H1 (cell line): Measurements from ENCODE around the gene SPC25. TPM values are rescaled to one million over a fixed set of nuclear protein-coding genes. Genes with fewer than 3 reads are reported as not detected.

Experiments
- CTCF ChIA-PET: fragments of 300-600 bp; sonication (Branson Sonifier 250); formaldehyde crosslinking; loops from one replicate; lab custom pipeline; 2021; ENCODE audit not compliant: partially characterized antibody; lab: Charles Lee
- POLR2A ChIA-PET: fragments of 300-600 bp; sonication (Branson Sonifier 250); formaldehyde crosslinking; loops from one replicate; lab custom pipeline; 2021; ENCODE audit warnings: inconsistent platforms; ENCODE audit not compliant: partially characterized antibody; lab: Charles Lee
- DNase-seq, 2 experiments: peaks; one replicate each; pipeline versions ENCODE4 v3.0.0 to v3.0.0-alpha.2; 2010 to 2022; ENCODE audit warnings: low spot score in 2 of 2, low read depth in 1 of 2, mixed read lengths in 1 of 2
- FAIRE-seq: peaks from 2 replicates; lab custom pipeline; 2011; peaks lifted over from hg19 to GRCh38; lab: Jason Lieb, UNC
- H2AFZ ChIP-seq: 2 replicates; pipeline ENCODE4 v1.8.1; 2012; ENCODE audit warnings: low read length, inconsistent platforms
- H2AK5ac ChIP-seq: 2 replicates; pipeline ENCODE4 v1.6.1; 2013; ENCODE audit warnings: low read depth, low read length
- H2BK120ac ChIP-seq: replicated peaks from 2 replicates; pipeline ENCODE3; 2013; ENCODE audit warnings: low read depth, low read length, inconsistent platforms
- H2BK12ac ChIP-seq: 2 replicates; pipeline ENCODE4 v1.6.1; 2013; ENCODE audit warnings: low read depth, low read length
- H2BK15ac ChIP-seq: 2 replicates; pipeline ENCODE4 v1.6.1; 2013; ENCODE audit warnings: low read length
- H2BK20ac ChIP-seq: 2 replicates; pipeline ENCODE4 v1.6.1; 2013; ENCODE audit warnings: low read length
- H2BK5ac ChIP-seq: 2 replicates; pipeline ENCODE4 v1.6.1; 2013; ENCODE audit warnings: low read depth, low read length
- H3K14ac ChIP-seq: 2 replicates; pipeline ENCODE4 v1.6.1; 2013; ENCODE audit warnings: inconsistent platforms; ENCODE audit not compliant: insufficient read length
- H3K18ac ChIP-seq: 2 replicates; pipeline ENCODE4 v1.6.1; 2013; ENCODE audit warnings: low read length; ENCODE audit errors: extremely low read depth
- H3K23ac ChIP-seq: 2 replicates; pipeline ENCODE4 v1.6.1; 2013; ENCODE audit warnings: inconsistent platforms; ENCODE audit not compliant: insufficient read length
- H3K23me2 ChIP-seq: 2 replicates; pipeline ENCODE4 v1.6.1; 2013; ENCODE audit warnings: low read depth, low read length
- H3K27ac ChIP-seq: 2 replicates; pipeline ENCODE4 v1.6.1; 2011; ENCODE audit warnings: low read depth, low read length, inconsistent platforms
- H3K27me3 ChIP-seq, 4 experiments: replicated peaks in 1 of 4; 1 replicate in 1 of 4; 2 replicates in 3 of 4; pipeline versions ENCODE4 v1.6.1 to v1.8.1; 2011 to 2013; ENCODE audit warnings: low read length in 3 of 4, mild to moderate bottlenecking in 3 of 4, inconsistent platforms in 2 of 4, mixed read lengths in 2 of 4, moderate library complexity in 1 of 4; ENCODE audit not compliant: control insufficient read depth in 3 of 4, insufficient read depth in 3 of 4; ENCODE audit errors: extremely low read depth in 1 of 4
- H3K36me3 ChIP-seq, 4 experiments: 2 replicates each; pipeline versions ENCODE4 v1.6.1 to v1.8.1; 2011 to 2013; ENCODE audit warnings: mild to moderate bottlenecking in 4 of 4, low read length in 3 of 4, moderate library complexity in 2 of 4, control low read depth in 1 of 4, inconsistent platforms in 1 of 4; ENCODE audit not compliant: insufficient read depth in 4 of 4, control insufficient read depth in 2 of 4
- H3K4ac ChIP-seq: replicated peaks from 2 replicates; pipeline ENCODE3; 2013; ENCODE audit warnings: low read length, low read depth, mixed read lengths, inconsistent platforms; ENCODE audit not compliant: insufficient read length
- H3K4me1 ChIP-seq, 4 experiments: replicated peaks in 1 of 4; 1 replicate in 1 of 4; 2 replicates in 3 of 4; pipeline versions ENCODE4 v1.6.1 to v1.8.1; 2011 to 2013; ENCODE audit warnings: low read length in 3 of 4, inconsistent platforms in 2 of 4, mixed read lengths in 1 of 4; ENCODE audit not compliant: insufficient read depth in 4 of 4, control insufficient read depth in 3 of 4
- H3K4me2 ChIP-seq, 2 experiments: 2 replicates each; pipeline versions ENCODE4 v1.6.1 to v1.8.1; 2011 to 2013; ENCODE audit warnings: low read depth in 2 of 2, low read length in 2 of 2, control low read depth in 1 of 2, inconsistent platforms in 1 of 2, mild to moderate bottlenecking in 1 of 2; ENCODE audit not compliant: insufficient read depth in 1 of 2
- H3K4me3 ChIP-seq, 4 experiments: fragments of 200-600, 300-600 bp in 1 of 4; sonication (generic), shearing (Covaris generic), sonication (Bioruptor Twin) in 1 of 4; 2 replicates each; pipeline versions ENCODE4 v1.5.1 to v1.8.1; 2011 to 2016; ENCODE audit warnings: low read length in 4 of 4, low read depth in 3 of 4, control low read depth in 2 of 4, inconsistent platforms in 2 of 4, mild to moderate bottlenecking in 2 of 4, mixed read lengths in 1 of 4, moderate library complexity in 1 of 4; ENCODE audit not compliant: insufficient read depth in 2 of 4; ENCODE audit errors: extremely low read depth in 1 of 4
- H3K56ac ChIP-seq: replicated peaks from 2 replicates; pipeline ENCODE3; 2013; ENCODE audit warnings: low read depth, mild to moderate bottlenecking, mixed read lengths, low read length, inconsistent platforms; ENCODE audit not compliant: insufficient read length
- H3K79me1 ChIP-seq: 2 replicates; pipeline ENCODE4 v1.6.1; 2013; ENCODE audit warnings: low read depth, low read length, control low read depth
- H3K79me2 ChIP-seq, 2 experiments: 2 replicates each; pipeline versions ENCODE4 v1.6.1 to v1.8.1; 2012 to 2013; ENCODE audit warnings: low read length in 2 of 2, mild to moderate bottlenecking in 2 of 2, inconsistent platforms in 1 of 2; ENCODE audit not compliant: insufficient read depth in 2 of 2, control insufficient read depth in 1 of 2
- H3K9ac ChIP-seq, 4 experiments: replicated peaks in 1 of 4; 1 replicate in 1 of 4; 2 replicates in 3 of 4; pipeline versions ENCODE4 v1.6.1 to v1.8.1; 2011 to 2013; ENCODE audit warnings: low read depth in 3 of 4, low read length in 3 of 4, control low read depth in 2 of 4, mild to moderate bottlenecking in 2 of 4, moderate library complexity in 2 of 4, inconsistent platforms in 1 of 4; ENCODE audit errors: extremely low read depth in 1 of 4
- H3K9me3 ChIP-seq, 2 experiments: 2 replicates each; pipeline versions ENCODE4 v1.6.1 to v1.8.1; 2012 to 2013; ENCODE audit warnings: mild to moderate bottlenecking in 2 of 2, moderate library complexity in 2 of 2, control low read depth in 1 of 2, inconsistent platforms in 1 of 2, low read depth in 1 of 2, low read length in 1 of 2, mixed read lengths in 1 of 2; ENCODE audit not compliant: insufficient read depth in 2 of 2
- H4K20me1 ChIP-seq, 2 experiments: replicated peaks in 1 of 2; 2 replicates each; pipeline versions ENCODE3 to v1.8.1; 2011 to 2013; ENCODE audit warnings: inconsistent platforms in 2 of 2, low read length in 2 of 2, mild to moderate bottlenecking in 1 of 2; ENCODE audit not compliant: insufficient read depth in 2 of 2, control insufficient read depth in 1 of 2
- H4K5ac ChIP-seq: 2 replicates; pipeline ENCODE4 v1.6.1; 2013; ENCODE audit warnings: low read length, low read depth, mixed read lengths, inconsistent platforms; ENCODE audit not compliant: insufficient read length
- H4K8ac ChIP-seq: 2 replicates; pipeline ENCODE4 v1.8.0; 2013; ENCODE audit warnings: mild to moderate bottlenecking, moderate library complexity, low read length, inconsistent platforms; ENCODE audit not compliant: insufficient read depth; ENCODE audit errors: extremely low read depth
- H4K91ac ChIP-seq: replicated peaks from 2 replicates; pipeline ENCODE3; 2013; ENCODE audit warnings: low read length, mixed read lengths, inconsistent platforms; ENCODE audit not compliant: insufficient read length
- BCL11A ChIP-seq, 2 experiments: IDR thresholded peaks; one replicate each; pipeline ENCODE4 v1.6.1; 2011; ENCODE audit warnings: low read depth in 2 of 2, low read length in 2 of 2, mild to moderate bottlenecking in 2 of 2
- CREB1 ChIP-seq: IDR thresholded peaks from 2 replicates; pipeline ENCODE4 v1.6.1; 2012; ENCODE audit warnings: inconsistent platforms
- GTF2F1 ChIP-seq: IDR thresholded peaks from 2 replicates; pipeline ENCODE4 v1.6.1; 2012; ENCODE audit warnings: low read depth, low read length, improper control_type of control experiment, borderline replicate concordance
- JUN ChIP-seq: IDR thresholded peaks from 2 replicates; pipeline ENCODE4 v1.6.1; 2011; ENCODE audit warnings: low read depth, mild to moderate bottlenecking, improper control_type of control experiment, low read length
- KDM5A ChIP-seq: fragments of 200-600 bp; IDR thresholded peaks from 2 replicates; pipeline ENCODE4 v1.7.1; 2012; ENCODE audit warnings: mild to moderate bottlenecking, low read length, inconsistent platforms, mixed read lengths
- NANOG ChIP-seq: IDR thresholded peaks from 2 replicates; pipeline ENCODE4 v1.6.1; 2011; ENCODE audit warnings: low read length, low read depth, mild to moderate bottlenecking, inconsistent platforms; ENCODE audit not compliant: insufficient read depth, poor library complexity, severe bottlenecking
- RBBP5 ChIP-seq: IDR thresholded peaks from 2 replicates; pipeline ENCODE4 v1.7.1; 2012; ENCODE audit warnings: low read depth, mild to moderate bottlenecking, inconsistent platforms, low read length, moderate library complexity, borderline replicate concordance
- WGBS, 2 experiments: shearing (Covaris generic) in 1 of 2; methylation state at CpG; one replicate each; pipeline versions ENCODE4 v1.1.6 to v1.1.7; 2013 to 2015; ENCODE audit warnings: low lambda C conversion rate in 2 of 2, mixed read lengths in 2 of 2, inconsistent platforms in 1 of 2, low coverage in 1 of 2, missing lambda C conversion rate in 1 of 2; ENCODE audit not compliant: insufficient replicate concordance in 2 of 2, insufficient coverage in 1 of 2, insufficient read length in 1 of 2; ENCODE audit errors: extremely low coverage in 1 of 2, missing lambda C conversion rate in 1 of 2; 5-methylcytosine and 5-hydroxymethylcytosine counted together
- polyA plus RNA-seq, 7 experiments: library from polyadenylated mRNA; depleted of rRNA in 3 of 7; stranded (reverse) in 5 of 7; unstranded in 2 of 7; fragments of >200 nt in 5 of 7; fragments of 200-250 nt in 2 of 7; gene quantifications; 1 replicate in 5 of 7; 2 replicates in 1 of 7; 4 replicates in 1 of 7; pipeline versions ENCODE4 v1.2.1 to v1.2.3, GENCODE V29; 2011 to 2013; ENCODE audit warnings: missing spikeins in 2 of 7, mixed read lengths in 2 of 7
- total RNA-seq: library from RNA; stranded (reverse); fragmentation: NEBNext Ultra II Directional; extraction: Animal tissue kit (Norgen Biotek cat#: 25700); gene quantifications from 2 replicates; pipeline ENCODE4 v1.2.1, GENCODE V29; 2021

SPC25 gene
- total and polyA plus RNA-seq, 2 of the 8 experiments (the other 6 are each of a cell fraction or from before 2014, with no cell fraction given): 21.0 to 34.7 TPM

GRCh38 chr2:168874368-168875054, 15.7 kb downstream of the SPC25 start:
- FAIRE-seq: no peak
- H3K79me2 ChIP-seq: no peaks in the 10 kb centered on the region

More at GRCh38 chr2:168874368-168875054, 15.7 kb downstream of the SPC25 start:
- Histone ChIP-seq H3K27ac (no peak overlapping the region), H4K20me1 (no peaks in the 10 kb centered on the region), H3K79me1 (no peaks in the 10 kb centered on the region), H3K36me3 (peaks cover 0 to 13% (median 1%) of the 10 kb centered on the region in 4 experiments; a peak in 4 of 8 replicates), H3K56ac (no peak overlapping the region), H3K4ac (no peak overlapping the region), H3K14ac (no peak overlapping the region), H2BK15ac (no peak overlapping the region), H3K18ac (no peak overlapping the region), H3K27me3 (no peaks in the 10 kb centered on the region), H4K8ac (no peak overlapping the region), H3K4me2 (no peak overlapping the region), H3K4me1 (peaks cover 0 to 8% (median 0%) of the 10 kb centered on the region in 4 experiments; a peak in 2 of 7 replicates), H2BK120ac (no peak overlapping the region), H4K91ac (no peak overlapping the region), H2BK5ac (no peak overlapping the region), H3K23ac (no peak overlapping the region), H3K4me3 (no peak overlapping the region), H3K9ac (no peak overlapping the region), H3K9me3 (no peaks in the 10 kb centered on the region), H4K5ac (no peak overlapping the region), H2BK12ac (no peak overlapping the region), H2AFZ (no peak overlapping the region), H2BK20ac (no peak overlapping the region), H3K23me2 (no peaks in the 10 kb centered on the region), H2AK5ac (no peak overlapping the region)
- TF ChIP-seq CREB1 (no peak), KDM5A (no peak), JUN (no peak), BCL11A (IDR thresholded peaks at IDR 0.05; ENCODE audit: low read depth in 2 of 2, low read length in 2 of 2) (no peak), RBBP5 (no peak), GTF2F1 (no peak), NANOG (no peak)
- no peak for DNase-seq
- POLR2A ChIA-PET: no interaction called here
- CTCF ChIA-PET: no interaction called here
- WGBS, 2 experiments: 89% methylated on average over 6 of the region's 6 CpGs; no CpG with 5 or more reads in 1 of the 2 experiments
